ENCODE data around the gene SH3BGR.

SH3BGR gene

DNA sequence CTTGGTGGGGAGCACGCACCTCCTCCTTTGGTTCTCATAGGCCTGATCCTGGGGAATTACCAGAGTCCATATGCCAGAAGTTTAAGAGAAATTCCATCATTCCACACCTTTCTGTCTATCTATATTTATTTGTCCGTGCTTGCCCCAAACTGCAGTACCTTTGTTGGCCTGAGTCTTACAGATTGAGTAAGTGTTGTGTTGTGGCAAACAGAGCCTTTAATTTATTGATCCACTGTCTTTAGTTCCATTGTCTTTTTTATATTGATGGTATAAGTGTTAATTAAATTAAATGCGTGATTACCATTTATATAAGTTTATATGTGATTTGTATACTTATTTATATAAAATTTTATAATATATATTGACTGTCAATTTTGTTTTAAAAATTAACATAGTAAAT, 4.9 kb downstream of the SH3BGR start:
- DNase-seq (ENCODE audit: low spot score) = no peak

DNA sequence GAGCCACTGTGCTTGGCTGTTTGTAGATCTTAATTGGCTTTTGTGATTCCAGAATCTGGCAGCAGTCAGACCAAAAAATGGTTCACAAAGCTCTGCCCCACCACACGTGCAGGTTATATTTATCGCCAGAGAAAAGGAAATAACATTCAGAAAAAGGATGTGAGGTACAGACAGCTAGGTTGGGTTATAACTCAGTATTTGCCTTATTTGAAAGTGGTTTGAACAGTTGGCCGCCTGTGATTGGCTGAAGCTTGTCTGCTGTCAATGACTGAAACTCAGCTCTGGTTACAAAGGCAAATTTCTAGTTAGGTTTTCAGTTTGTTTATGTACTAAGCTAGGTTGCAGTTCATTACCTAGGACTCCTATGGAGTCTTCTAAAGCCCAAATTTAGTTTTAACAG, 9.6 kb downstream of the SH3BGR start:
- DNase-seq (ENCODE audit: low spot score) = no peak

DNA sequence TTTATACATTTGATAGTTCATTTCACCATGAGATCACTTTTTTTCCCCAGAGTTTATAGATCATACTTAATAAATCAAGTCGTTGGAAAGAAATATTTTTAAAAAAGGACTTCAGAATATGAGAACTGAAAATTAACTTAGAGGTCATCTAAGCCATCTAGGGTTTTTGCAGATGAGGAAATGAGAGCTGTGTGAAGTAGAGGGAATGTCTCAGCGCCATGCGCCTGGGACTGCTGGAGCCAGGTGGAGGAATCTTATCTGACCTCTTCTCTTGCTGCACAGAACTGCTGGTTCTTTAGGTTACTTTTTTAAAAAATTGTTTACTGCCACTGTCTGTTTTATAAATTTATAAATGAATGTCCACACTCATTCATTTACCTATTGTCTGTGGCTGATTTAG, 11.5 kb downstream of the SH3BGR start:
- DNase-seq (ENCODE audit: low spot score) = no peak

GRCh38 chr21:39466584-39466983, 14.8 kb downstream of the SH3BGR start:
- no peak for DNase-seq (ENCODE audit: low spot score)

DNA sequence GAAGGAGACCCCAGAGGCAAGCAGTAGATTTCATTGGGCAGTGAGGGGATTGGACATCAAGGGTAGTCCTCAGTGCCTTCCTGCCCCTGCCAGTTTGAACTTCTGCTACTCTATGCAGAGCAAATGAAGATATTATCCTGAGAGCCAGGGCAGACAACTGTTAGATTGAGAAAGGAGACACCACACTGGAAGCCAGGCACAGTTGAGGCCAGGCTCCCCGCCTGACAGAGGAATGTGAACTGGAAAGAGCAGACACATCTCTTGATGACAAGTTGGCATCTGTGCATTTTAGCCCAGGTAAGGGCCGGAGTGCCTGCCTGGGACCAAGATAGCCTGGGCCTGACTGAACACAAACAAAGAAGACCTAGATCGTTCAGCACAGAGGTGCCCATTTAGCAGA, 16.0 kb downstream of the SH3BGR start:
- DNase-seq (ENCODE audit: low spot score) = no peak

DNA sequence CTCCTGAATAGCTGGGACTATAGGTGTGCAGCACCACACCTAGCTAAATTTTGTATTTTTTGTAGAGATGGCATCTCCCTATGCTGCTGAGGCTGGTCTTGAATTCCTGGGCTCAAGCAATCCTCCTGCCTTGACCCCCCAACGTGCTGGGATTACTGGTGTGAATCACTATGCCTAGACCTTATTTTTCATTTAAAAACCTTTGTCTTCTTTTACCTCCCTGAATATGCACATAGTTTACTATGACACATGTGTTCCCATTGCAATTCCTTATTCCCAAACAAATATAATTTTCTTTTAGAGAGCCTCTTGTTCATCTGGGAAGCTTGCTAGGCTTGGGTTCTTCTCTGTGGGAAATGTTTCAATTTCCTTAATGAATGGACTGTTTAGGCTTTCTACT, 16.8 kb downstream of the SH3BGR start:
- no peak for DNase-seq (ENCODE audit: low spot score)

DNA sequence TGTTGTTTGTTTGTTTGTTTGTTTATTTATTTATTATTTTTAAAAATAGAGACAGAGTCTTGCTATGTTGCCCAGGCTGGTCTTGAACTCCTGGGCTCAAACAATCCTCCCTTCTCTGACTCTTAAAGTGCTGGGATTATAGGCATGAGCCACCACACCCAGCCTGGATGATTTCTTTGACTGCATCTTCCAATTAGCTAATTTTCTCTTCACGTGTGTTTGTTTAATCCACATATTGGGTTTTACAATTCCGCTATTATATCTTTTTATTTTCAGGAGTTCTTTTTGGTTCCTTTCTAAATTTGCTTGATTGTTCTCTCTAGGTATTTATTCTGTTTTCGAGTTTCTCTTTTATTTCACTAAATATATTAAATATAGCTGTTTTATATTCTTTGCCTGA, 19.8 kb downstream of the SH3BGR start:
- no peak for DNase-seq (ENCODE audit: low spot score)

DNA sequence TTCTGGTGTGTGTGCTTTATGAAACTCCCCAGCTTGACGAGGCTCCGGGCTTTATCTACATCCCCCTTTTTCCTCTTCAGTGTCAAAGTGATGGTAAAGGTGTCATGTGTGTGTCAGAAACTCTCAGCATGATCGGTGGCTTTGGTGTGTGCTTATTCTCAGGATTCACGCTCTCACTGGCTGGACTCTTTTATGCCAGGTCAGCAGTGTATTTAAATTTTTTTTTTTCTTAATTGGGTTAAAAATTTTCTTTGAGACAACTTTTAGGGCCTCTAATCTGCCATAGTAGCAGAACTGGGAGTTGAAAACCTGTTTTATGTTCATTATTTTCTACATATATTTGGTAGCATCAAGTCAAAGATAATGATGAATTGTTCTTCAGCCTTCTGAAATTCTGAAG, 21.0 kb downstream of the SH3BGR start:
- no peak for DNase-seq (ENCODE audit: low spot score)

GRCh38 chr21:39474611-39475010, 22.8 kb downstream of the SH3BGR start:
- DNase-seq (ENCODE audit: low spot score) = no peak

GRCh38 chr21:39479164-39479813, 27.5 kb downstream of the SH3BGR start:
- no peak for DNase-seq (ENCODE audit: low spot score)

GRCh38 chr21:39479814-39480182, 28.0 kb downstream of the SH3BGR start:
- no peak for DNase-seq (ENCODE audit: low spot score)

GRCh38 chr21:39480271-39480670, 28.5 kb downstream of the SH3BGR start:
- no peak for DNase-seq (ENCODE audit: low spot score)

DNA sequence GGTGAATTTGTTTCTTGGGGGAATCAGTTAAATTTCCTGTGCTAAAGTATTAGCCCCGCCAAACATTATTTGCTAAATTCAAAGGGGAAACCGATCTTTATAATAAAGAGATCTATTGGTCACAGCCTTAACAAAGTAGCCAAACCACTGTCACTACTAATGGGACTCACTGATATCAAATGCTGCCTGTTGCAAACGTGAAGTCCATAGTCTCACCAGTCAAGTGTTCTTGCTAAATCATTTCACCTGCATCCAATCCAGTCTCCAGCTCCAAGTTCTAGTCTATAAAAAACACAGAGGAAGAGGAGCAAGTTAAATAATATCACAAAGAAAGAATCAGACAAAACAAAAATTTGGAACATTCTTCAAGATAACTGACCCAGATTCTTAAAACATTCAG, 30.1 kb downstream of the SH3BGR start:
- no peak for DNase-seq (ENCODE audit: low spot score)

DNA sequence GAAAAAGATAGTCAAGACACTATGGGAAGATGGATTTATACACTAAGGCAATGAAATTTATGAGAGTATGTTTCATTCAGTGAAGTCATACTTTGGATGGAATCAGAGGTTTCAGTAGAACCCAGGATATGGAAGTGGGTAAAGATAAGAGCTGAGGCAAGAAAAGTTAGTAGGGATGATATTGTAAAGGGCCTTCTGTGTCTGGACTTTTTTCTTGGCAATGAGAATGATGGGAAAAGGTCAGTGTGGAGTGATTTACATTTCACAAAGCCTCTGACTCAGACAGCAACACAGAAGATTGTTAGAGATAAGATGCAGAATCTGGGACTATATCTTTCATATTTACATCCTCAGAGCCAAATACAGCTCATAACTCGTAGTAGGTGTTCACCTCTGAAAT, 32.1 kb downstream of the SH3BGR start:
- no peak for DNase-seq (ENCODE audit: low spot score)

DNA sequence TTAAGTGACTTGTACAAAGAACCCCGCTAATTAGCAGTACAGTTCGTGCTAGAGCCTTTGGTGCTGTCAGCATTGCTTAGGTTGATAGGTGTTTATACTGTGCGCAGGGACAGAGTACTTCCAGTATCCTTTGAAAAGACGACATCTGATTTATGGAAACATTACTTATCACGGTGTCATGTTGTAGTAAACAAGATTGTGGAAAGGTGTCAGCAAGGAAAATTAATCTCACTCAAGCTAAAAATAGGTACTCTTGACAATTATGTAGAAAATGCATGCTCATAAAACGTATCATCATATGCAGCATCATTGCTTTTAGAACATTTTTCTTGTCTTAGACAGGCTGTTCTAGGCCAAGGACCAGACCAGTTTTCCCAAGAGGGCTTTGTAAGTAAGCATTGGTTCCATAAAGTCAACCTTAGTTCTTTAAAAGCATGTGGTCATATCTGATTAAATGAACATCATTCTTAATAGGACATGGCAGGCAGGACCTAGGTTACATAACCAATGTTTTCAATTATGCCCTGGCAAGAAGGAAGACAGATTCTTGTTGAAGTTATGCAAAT, 33.0 kb downstream of the SH3BGR start:
- no peak for DNase-seq (ENCODE audit: low spot score)

GRCh38 chr21:39489380-39489924, 37.7 kb downstream of the SH3BGR start:
- DNase-seq (ENCODE audit: low spot score) = no peak

DNA sequence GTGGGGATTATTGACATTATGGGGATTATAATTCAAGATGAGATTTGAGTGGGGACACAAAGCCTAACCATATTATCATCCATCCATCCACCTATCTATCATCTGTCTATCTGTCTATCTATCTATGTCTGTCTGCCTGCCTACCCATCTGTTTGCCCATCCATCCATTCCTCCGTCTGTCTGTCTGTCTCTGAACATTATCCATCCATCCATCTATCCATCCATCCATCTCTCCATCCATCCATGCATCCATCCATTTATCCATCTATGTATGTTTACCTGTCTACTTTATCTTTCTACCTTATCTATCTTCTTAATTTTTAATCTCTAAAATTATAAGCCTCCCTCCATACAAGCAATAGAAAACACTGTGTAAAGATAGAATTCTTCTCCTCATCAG, 47.4 kb downstream of the SH3BGR start:
- no peak for DNase-seq (ENCODE audit: low spot score)

GRCh38 chr21:39502631-39503030, 50.9 kb downstream of the SH3BGR start:
- DNase-seq (ENCODE audit: low spot score) = no peak

GRCh38 chr21:39503123-39503762, 51.5 kb downstream of the SH3BGR start:
- no peak for DNase-seq (ENCODE audit: low spot score)

- DNase-seq (ENCODE audit: low spot score) = no peak
Measured at GRCh38 chr21:39504230-39504629, 52.5 kb downstream of the SH3BGR start.

DNA sequence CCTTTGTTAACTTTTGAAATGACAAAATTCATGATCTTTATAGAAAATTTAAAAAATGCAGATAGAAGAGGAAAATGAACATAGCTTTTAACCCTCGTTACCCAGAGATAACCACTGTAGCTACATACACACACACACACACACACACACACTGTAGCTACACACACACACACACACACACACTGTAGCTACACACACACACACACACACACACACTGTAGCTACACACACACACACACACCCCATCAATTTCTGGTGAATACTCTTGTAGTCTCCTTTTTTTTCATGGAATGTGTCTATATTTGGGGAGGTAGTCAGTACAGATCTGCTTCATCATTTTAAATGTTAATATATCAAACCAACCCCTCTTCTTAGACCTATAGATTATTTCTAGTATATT, 58.5 kb downstream of the SH3BGR start:
- DNase-seq (ENCODE audit: low spot score) = no peak

GRCh38 chr21:39511102-39511501, 59.3 kb downstream of the SH3BGR start:
- DNase-seq (ENCODE audit: low spot score) = no peak

DNA sequence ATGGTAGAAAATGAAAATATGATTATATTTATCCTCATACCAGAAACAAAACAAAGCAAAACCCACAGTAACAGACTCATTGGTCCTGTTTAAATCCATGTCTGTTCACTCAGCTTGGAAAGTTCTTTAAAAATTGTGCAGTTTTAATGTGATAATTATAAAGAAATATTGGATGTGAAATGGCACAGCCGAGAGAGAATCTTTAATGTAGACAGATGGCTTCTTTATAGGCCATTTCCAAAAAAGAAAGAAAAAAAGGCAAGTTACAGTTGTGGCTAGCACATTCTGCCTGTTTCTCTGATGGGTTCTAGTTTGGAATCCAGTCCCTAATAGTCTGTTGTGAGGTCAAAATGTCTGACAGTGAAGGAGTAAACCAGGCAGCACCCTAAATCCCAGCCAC, 62.0 kb downstream of the SH3BGR start:
- no peak for DNase-seq (ENCODE audit: low spot score)
